GM23338 (cell line): ENCODE measurements around the gene SCGB2B2. TPM values are rescaled to one million over a fixed set of nuclear protein-coding genes. Genes with fewer than 3 reads are reported as not detected.

Experiments used
- ATAC-seq: fragments of 200-7000 bp; cut with Tn5 transposase; 3 replicates; pipeline ENCODE4 v1.9.1; 2020
- DNase-seq: peaks from one replicate; pipeline ENCODE4 v3.0.0-alpha.2; 2015; ENCODE audit warnings: low spot score
- H2AFZ ChIP-seq: fragments of 200-600 bp; sonication (generic); 2 replicates; pipeline ENCODE4 v1.8.0; 2016; ENCODE audit warnings: antibody characterized with exemption, mild to moderate bottlenecking, moderate library complexity
- H3F3A ChIP-seq: fragments of 200-600 bp; sonication (generic); replicated peaks from 2 replicates; pipeline ENCODE4 v1.8.0; 2017; ENCODE audit warnings: antibody characterized with exemption, mixed run types, low read depth
- H3K27ac ChIP-seq: fragments of 200-600 bp; sonication (generic); 2 replicates; pipeline ENCODE4 v1.6.1; 2016; ENCODE audit warnings: low read depth
- H3K27me3 ChIP-seq: fragments of 200-600 bp; sonication (generic); 2 replicates; pipeline ENCODE4 v1.8.0; 2016; ENCODE audit warnings: mild to moderate bottlenecking, mixed run types, moderate library complexity; ENCODE audit not compliant: insufficient read depth
- H3K36me3 ChIP-seq: fragments of 200-600 bp; sonication (generic); 2 replicates; pipeline ENCODE4 v1.8.0; 2016; ENCODE audit warnings: mild to moderate bottlenecking; ENCODE audit not compliant: insufficient read depth
- H3K4me1 ChIP-seq: fragments of 200-600 bp; sonication (generic); 2 replicates; pipeline ENCODE4 v1.8.0; 2016; ENCODE audit warnings: mild to moderate bottlenecking, moderate library complexity; ENCODE audit not compliant: insufficient read depth
- H3K4me2 ChIP-seq: fragments of 200-600 bp; sonication (generic); 2 replicates; pipeline ENCODE4 v1.7.1; 2017; ENCODE audit warnings: mixed run types
- H3K4me3 ChIP-seq: fragments of 200-600 bp; sonication (generic); 2 replicates; pipeline ENCODE4 v1.6.1; 2016; ENCODE audit warnings: mixed run types
- H3K79me2 ChIP-seq: fragments of 200-600 bp; sonication (generic); replicated peaks from 2 replicates; pipeline ENCODE4 v1.8.0; 2017; ENCODE audit warnings: mild to moderate bottlenecking; ENCODE audit not compliant: insufficient read depth
- H3K9me2 ChIP-seq: fragments of 200-600 bp; sonication (generic); 2 replicates; pipeline ENCODE4 v1.8.0; 2017; ENCODE audit not compliant: insufficient read depth
- H4K20me1 ChIP-seq: fragments of 200-600 bp; sonication (generic); replicated peaks from 2 replicates; pipeline ENCODE4 v1.8.0; 2017; ENCODE audit warnings: mild to moderate bottlenecking; ENCODE audit not compliant: insufficient read depth
- H3K27ac Mint-ChIP-seq: 2 replicates; pipeline ENCODE4 v1.8.0; 2020; ENCODE audit warnings: inconsistent platforms, mild to moderate bottlenecking, moderate library complexity, mixed read lengths
- H3K27me3 Mint-ChIP-seq: 3 replicates; pipeline ENCODE4 v1.8.0; 2022; ENCODE audit warnings: low read depth, mild to moderate bottlenecking, moderate library complexity, mixed read lengths, inconsistent platforms; ENCODE audit not compliant: insufficient read depth, poor library complexity
- H3K36me3 Mint-ChIP-seq: 3 replicates; pipeline ENCODE4 v1.8.0; 2021; ENCODE audit warnings: low read depth, mild to moderate bottlenecking, inconsistent platforms, moderate library complexity, mixed read lengths
- H3K4me1 Mint-ChIP-seq: 3 replicates; pipeline ENCODE4 v1.8.0; 2020; ENCODE audit warnings: mild to moderate bottlenecking, inconsistent platforms, mixed read lengths
- H3K4me3 Mint-ChIP-seq: 3 replicates; pipeline ENCODE4 v1.8.0; 2021; ENCODE audit warnings: moderate library complexity, mild to moderate bottlenecking, inconsistent platforms, mixed read lengths
- H3K9me3 Mint-ChIP-seq: 3 replicates; pipeline ENCODE4 v1.8.0; 2020; ENCODE audit warnings: moderate library complexity, mild to moderate bottlenecking, inconsistent platforms, mixed read lengths
- CREB1 ChIP-seq: fragments of 250-450 bp; sonication (Bioruptor Pico); IDR thresholded peaks from 2 replicates; pipeline ENCODE4 v1.5.0; 2020; ENCODE audit warnings: low read depth, mild to moderate bottlenecking, moderate library complexity
- CTCF ChIP-seq, 2 experiments: fragments of 200-600 bp in 1 of 2; sonication (generic) in 1 of 2; conservative IDR thresholded peaks; 2 replicates each; pipeline versions ENCODE4 v1.5.1 to v1.6.1; 2016 to 2017; ENCODE audit warnings: antibody characterized with exemption in 2 of 2, low read depth in 2 of 2, mild to moderate bottlenecking in 2 of 2, moderate library complexity in 1 of 2
- ETS1 ChIP-seq: IDR thresholded peaks from 2 replicates; pipeline ENCODE4 v1.6.1; 2016; ENCODE audit warnings: antibody characterized with exemption
- EZH2 ChIP-seq: fragments of 200-600 bp; sonication (generic); IDR thresholded peaks from one replicate; pipeline ENCODE4 v1.8.0; 2017; ENCODE audit warnings: antibody characterized with exemption, mild to moderate bottlenecking, low read depth; ENCODE audit not compliant: unreplicated experiment
- EZH2phosphoT487 ChIP-seq: fragments of 200-600 bp; sonication (generic); IDR thresholded peaks from one replicate; pipeline ENCODE4 v1.8.1; 2018; ENCODE audit warnings: antibody characterized with exemption; ENCODE audit not compliant: unreplicated experiment
- JUNB ChIP-seq: IDR thresholded peaks from one replicate; pipeline ENCODE4 v1.6.1; 2016; ENCODE audit warnings: antibody characterized with exemption; ENCODE audit not compliant: unreplicated experiment
- NANOG ChIP-seq: IDR thresholded peaks from 2 replicates; pipeline ENCODE4 v1.6.1; 2016; ENCODE audit warnings: antibody characterized with exemption, borderline replicate concordance
- POLR2AphosphoS5 ChIP-seq: IDR thresholded peaks from 2 replicates; pipeline ENCODE4 v1.6.1; 2016; ENCODE audit warnings: antibody characterized with exemption, low read depth
- REST ChIP-seq: IDR thresholded peaks from one replicate; pipeline ENCODE4 v1.6.1; 2018; ENCODE audit warnings: antibody characterized with exemption; ENCODE audit not compliant: unreplicated experiment
- STAT1 ChIP-seq: IDR thresholded peaks from one replicate; pipeline ENCODE4 v1.6.1; 2016; ENCODE audit warnings: antibody characterized with exemption; ENCODE audit not compliant: unreplicated experiment
- ZNF114 ChIP-seq: fragments of 250-450 bp; sonication (Bioruptor Pico); IDR thresholded peaks from 2 replicates; pipeline ENCODE4 v1.5.0; 2020; ENCODE audit warnings: mild to moderate bottlenecking, moderate library complexity
- ZNF331 ChIP-seq: fragments of 250-450 bp; sonication (Bioruptor Pico); IDR thresholded peaks from 2 replicates; pipeline ENCODE4 v1.5.0; 2020; ENCODE audit warnings: low read depth, mild to moderate bottlenecking, moderate library complexity
- ZNF462 ChIP-seq: fragments of 250-450 bp; sonication (Bioruptor Pico); IDR thresholded peaks from 2 replicates; pipeline ENCODE4 v1.5.0; 2020; ENCODE audit warnings: mild to moderate bottlenecking, moderate library complexity
- polyA plus RNA-seq: library from polyadenylated mRNA; unstranded; fragments of >200 nt; fragmentation: Nextera tagmentation; extraction: Ambion mirVana; gene quantifications from 2 replicates; pipeline ENCODE4 v1.2.1, GENCODE V29; 2016
- total RNA-seq: library from RNA; depleted of rRNA; stranded (reverse); fragments of >200 nt; shearing (Covaris generic); gene quantifications from 2 replicates; pipeline ENCODE4 v1.2.3, GENCODE V29; 2014

SCGB2B2 gene
- total and polyA plus RNA-seq, 2 experiments from 2014 or later = 0.28 TPM; not detected in 1

GRCh38 chr19:34713262-34713637 lies 36.3 kb upstream of the SCGB2B2 start:
- H2AFZ ChIP-seq = no peak overlapping the region
- Mint-ChIP-seq H3K4me1 (peaks cover 4% of the 10 kb centered on the region; the same call in 2 of the 3 replicates), H3K27ac (no peak overlapping the region), H3K36me3 (peaks cover 21% of the 10 kb centered on the region), H3K27me3 (peaks cover 10% of the 10 kb centered on the region), H3K4me3 (no peak overlapping the region; the same call in 2 of the 3 replicates), H3K9me3 (peaks cover 85% of the 10 kb centered on the region)
- no peak overlapping the region for H3K4me2 ChIP-seq
- H3K27ac ChIP-seq = no peak overlapping the region
- no peaks in the 10 kb centered on the region for H3K9me2 ChIP-seq
- peaks cover 7% of the 10 kb centered on the region; the same call in 1 of the 2 replicates for H3K36me3 ChIP-seq
- no peaks in the 10 kb centered on the region for H3K27me3 ChIP-seq
- ATAC-seq (no peak), DNase-seq (peak; percentile 16)
- no peaks in the 10 kb centered on the region for H3K79me2 ChIP-seq
- no peaks in the 10 kb centered on the region for H3K4me1 ChIP-seq
- H3K4me3 ChIP-seq = no peak overlapping the region
- H4K20me1 ChIP-seq = no peaks in the 10 kb centered on the region
- TF ChIP-seq ZNF331 (CRISPR knock-in tag) (no peak), JUNB (no peak), POLR2AphosphoS5 (no peak), ZNF114 (no peak), NANOG (no peak), CTCF (conservative IDR thresholded peaks at IDR 0.05; ENCODE audit: low read depth in 2 of 2) (no peak), REST (no peak), CREB1 (CRISPR knock-in tag) (no peak), STAT1 (no peak), ETS1 (no peak), EZH2phosphoT487 (no peak), ZNF462 (CRISPR knock-in tag) (no peak), EZH2 (no peak)
- no peaks in the 10 kb centered on the region for H3F3A ChIP-seq
